GM18867 (cell line): ENCODE measurements around the gene POPDC2.

Experiments
- ATAC-seq: cut with Tn5 transposase; IDR thresholded peaks from one replicate; pipeline ENCODE4 v1.9.1; 2021; ENCODE audit warnings: mild to moderate bottlenecking, moderate library complexity; ENCODE audit not compliant: unreplicated experiment

The POPDC2 gene

DNA sequence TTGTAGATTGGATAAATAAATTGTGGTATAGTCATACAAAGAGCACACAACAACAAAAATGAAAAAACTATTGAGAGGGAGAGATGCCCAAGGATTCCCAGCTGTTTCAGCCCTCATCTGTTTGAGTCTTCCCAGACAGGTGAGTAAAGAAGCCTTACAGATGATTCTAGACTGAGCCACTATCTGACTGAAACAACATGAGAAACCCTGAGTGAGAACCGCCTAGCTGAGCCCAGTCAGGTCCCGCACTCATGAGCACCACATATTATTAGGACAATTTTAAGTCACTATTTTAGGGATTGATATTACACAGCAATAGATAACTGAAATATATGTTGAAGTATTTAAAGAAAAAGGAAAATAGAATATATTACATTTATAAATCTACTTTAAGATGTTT lies 19.0 kb downstream of the POPDC2 start:
- ATAC-seq: no peak

DNA sequence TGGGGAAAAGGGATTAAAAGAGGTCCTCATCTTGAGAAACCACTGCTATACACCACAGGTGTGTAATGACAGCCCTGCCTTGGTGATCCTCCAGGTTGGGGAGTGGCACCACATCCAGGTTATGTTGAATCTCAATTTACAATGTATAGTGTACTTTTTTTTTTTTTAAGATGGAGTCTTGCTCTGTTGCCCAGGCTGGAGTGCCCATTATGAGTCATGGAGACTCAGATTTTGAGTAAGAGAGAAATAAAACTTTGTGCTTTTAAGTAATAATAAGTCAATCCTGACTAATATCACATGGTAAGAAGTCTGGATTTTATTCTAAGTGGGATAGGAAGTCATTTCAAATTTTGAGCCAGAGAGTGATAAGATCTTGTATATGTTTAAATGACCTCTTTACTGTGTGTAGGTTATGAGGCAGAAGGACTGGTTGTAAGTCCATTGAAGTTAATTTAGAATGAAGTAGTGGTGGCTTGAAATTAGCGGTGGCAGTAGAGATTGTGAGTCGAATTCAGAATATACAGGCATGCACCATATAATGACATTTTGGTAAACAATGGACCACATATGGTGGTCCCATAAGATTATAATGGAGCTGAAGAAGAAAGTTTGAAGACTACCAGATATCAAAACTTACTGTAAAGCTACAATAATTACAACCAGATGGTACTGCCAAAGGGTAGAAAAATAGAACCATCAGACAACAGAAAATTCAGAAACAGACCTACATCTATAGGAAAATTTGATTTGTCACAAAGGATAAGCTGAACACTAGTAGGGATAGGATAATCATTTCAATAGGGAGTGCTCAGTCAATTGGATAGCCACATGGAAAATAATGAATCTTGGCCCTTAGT lies 20.7 kb downstream of the POPDC2 start:
- ATAC-seq: no peak

DNA sequence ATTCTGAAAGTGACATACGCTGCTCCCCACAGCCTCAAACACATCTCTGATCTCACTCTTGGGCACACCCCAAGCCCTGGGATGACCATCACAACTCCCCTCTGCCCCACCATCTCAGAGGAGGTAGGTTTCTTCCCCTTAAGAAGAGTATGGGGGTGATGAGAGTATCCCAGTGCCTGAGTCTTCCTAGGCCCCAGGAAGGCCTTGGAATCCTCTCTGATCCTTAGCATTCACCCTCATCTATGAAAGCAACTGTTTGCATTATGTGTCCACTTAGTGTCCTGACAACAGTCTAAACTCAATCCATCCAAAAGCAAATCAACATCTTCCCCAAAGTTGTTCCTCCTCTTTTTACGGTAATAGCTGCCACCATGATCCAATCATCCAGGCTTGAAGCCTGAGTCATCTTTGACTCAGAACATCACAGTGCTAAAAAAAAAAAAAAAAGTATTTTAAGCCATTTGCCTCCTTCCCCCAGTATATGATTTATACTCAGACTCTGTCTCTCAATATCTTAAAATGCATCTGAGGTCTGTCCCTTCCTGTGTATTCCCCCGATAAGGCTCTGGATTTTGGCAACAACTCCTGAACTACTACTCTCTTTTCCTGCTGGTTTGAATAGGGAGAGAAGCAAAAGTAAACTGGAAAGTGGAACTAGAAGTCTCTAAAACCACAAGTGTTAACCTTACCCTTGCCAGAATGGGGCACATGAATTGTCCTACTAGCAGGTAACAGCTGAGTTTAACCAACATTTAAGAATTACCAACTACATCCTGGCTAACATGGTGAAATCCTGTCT lies 22.5 kb downstream of the POPDC2 start:
- peak; percentile 42 for ATAC-seq

DNA sequence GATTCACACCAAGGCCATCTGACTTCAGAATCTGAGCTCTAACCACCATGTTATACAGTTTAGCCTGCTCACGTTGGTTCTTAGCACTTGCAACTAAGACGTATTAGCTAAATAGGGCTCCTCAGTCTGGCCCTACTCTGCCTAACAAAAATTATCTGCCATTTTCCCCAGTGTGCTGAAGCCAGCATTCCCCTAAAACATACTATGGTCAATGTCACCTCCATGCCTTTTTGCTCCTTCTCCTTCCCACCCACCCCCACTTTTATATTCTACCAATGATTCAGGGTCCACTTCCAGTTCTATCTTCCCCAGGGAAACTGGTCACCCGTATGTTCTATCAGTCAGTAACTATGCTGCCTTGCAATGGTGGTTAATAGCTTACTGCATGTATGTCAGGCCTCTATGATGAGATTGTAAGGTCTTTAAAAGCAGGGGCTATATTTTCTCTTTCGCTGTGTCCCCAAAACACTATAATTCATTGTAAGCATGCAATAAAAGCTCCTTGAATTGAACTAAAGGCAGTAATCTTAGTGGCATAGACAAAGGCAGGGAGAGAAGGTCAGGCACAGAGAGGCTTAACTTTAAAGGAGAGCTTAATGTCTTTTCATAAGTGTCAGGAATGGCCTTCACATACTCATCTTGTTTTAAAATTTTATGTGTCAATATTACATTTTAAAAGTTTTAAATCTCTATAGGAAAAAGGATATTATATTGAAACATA lies 23.3 kb downstream of the POPDC2 start:
- no peak for ATAC-seq

DNA sequence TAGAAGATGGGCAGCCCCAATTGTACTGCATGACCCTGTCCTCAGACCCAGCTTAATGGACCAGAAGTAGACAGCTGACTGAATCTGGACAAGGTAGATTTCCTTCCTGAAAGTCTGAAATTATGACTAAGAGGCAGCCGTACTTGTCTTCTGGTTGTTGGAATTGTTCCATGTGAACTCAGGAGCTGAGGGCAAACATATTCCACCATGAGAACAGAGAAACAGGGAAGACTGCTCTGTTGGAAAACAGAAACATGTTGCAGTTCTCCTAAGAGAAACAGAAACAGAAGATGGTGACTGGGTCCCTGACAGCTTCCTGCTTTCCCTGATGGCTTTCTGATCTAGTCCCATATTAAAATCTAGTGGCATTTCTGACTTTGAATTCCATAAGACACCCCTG lies 24.1 kb downstream of the POPDC2 start:
- ATAC-seq: no peak

DNA sequence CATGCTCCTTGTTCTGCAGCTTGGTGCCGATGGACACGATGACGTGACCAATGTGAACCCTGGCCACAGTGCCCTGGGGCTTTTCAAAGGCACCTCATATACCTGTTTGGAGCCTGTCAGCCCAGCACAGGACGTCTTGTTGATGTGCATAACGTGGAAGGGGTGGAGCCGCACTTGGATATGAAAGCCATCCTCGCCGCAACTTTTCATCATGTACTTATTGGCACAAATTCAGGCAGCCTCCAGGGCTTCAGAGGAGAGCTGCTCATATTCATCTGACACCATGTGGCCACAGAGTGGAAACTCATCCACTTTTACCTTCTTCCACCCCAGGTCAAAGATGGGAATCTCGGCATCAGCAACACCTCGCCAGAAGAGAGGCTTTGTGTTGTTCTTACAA lies 24.7 kb downstream of the POPDC2 start:
- no peak for ATAC-seq

DNA sequence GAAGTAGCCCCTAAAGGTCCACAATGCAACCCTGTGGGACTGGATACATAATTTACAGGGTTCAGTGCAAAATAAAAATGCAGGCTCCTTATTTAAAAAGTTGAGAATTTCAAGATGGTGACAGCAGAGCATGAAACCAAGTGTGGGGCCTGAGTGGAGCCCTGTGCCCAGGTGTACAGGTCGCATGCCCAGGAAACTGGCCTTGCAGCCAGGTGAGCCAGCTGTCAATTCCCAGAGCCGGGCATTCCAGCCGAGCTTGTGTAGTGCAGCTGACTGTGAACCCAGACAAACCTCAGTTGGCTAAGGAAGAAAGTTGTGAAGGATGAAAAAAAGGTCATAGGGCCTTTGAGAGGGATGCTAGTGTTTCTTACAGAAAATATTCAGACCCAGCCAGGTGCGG lies 27.6 kb downstream of the POPDC2 start:
- ATAC-seq: no peak

DNA sequence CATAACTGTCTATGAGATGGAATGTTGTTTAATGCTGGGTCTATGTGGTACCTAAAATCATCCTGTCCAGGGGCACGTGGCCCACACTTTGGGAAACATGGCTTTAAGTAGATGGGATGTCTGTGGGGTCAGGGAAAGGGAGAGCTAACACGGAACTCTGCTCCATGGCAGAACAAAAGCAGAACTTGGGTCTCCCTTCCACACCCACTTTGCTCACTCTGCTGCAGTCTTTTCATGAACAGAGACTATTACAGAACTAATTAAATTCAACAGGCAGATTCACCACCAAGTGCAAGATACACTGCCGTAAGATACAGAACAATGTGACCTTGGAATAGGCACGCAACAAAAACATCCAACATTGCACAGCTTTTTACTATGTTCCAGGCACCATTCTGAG lies 28.2 kb downstream of the POPDC2 start:
- no peak for ATAC-seq

DNA sequence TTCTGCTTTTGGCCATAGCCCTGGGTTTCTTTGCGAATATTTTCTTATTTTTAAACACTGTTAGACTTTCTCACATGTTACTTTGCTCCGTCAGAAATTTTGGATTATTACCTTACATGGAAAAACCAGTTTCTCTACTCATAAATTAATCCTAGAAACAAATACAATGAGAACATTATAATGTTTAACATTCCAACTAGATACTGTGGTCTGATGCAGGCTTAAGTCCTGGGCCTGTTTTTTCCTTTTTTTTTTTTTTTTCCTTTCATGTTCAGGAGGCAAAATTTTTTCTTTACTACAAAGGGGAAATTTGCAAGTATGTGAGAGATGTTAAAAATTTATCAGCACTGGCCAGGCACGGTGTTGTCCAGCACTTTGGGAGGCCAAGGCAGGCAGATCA lies 28.9 kb downstream of the POPDC2 start:
- ATAC-seq: no peak

DNA sequence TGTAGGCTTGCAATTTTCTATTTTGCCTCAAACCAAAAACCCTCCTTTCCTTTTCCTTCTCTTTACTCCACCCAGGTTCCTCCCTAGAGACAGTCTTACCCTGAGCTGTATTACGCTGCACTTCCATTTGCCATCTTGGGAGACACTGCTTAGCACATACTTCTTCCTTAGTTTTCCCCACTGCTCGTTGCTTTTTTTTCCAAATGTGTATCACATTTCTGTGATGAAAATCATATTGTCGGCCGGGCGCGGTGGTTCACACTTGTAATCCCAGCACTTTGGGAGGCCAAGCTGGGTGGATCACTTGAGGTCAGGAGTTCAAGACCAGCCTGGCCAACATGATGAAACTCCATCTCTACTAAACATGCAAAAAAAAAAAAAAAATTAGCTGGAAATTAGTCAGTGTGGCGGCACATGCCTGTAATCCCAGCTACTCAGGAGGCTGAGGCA lies 29.5 kb downstream of the POPDC2 start:
- ATAC-seq: no peak

DNA sequence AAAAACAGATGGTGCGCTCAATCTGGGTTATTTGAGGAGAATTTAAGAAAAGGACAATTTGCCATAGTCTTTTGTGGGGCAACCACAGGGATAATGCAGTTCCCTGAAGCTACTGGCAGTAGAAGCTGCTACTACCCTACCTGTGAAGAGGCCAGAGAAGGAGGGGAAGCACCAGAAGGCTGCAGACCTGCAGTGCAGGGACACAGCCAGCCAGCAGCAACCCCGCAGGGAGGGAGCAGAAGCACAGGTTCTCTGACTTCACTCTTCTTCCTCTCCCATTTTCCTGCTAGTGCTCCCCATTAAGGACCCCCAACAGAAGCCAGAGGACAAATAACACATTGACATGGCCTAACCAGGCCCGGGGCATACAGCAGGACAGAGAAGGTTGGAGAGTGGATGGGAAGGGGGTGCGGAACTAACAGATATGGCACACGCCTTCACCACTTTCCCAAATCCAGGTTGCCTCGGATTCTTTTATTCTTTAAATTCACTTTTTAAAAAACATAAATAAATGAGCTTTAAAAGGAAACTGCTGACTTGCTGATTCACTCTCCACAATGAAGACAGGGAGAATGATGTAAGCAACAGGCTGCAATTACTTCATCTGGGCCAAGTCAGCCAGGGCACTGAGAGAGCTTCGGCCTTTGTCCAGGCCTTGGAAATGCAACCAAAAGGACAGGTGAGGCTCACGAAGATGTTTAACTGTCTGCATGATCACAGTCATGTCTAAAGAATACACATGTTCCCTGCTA lies 30.1 kb downstream of the POPDC2 start:
- no peak for ATAC-seq

DNA sequence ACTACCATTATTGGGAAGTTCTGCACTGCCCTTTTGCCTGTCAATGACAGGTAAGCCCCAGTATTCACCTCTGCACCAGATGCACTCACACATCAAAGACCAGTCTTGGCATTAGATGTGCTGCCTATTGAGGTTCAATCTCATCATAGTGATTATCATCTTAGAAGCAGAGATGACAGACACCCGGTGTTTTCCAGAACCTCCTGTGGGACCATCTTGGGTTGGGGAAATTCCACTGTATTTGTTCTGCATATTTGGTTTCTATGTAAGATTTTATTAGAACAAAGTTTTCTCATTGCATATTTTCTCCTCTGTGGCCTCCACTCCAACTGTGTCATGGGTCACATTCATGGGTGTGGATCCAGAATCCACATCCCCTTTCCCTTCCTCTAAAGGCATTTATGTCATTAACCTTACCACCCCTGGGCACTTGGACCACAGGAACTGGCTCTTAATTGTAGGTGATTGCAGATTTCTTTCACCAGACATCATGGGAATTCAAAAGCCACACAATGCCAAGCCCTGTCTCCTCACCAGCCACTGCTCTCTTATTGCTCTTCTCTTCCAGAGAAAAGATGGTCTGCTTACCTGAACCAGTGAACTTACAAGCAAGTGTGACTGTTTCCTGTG lies 31.5 kb downstream of the POPDC2 start:
- ATAC-seq: peak; percentile 34

DNA sequence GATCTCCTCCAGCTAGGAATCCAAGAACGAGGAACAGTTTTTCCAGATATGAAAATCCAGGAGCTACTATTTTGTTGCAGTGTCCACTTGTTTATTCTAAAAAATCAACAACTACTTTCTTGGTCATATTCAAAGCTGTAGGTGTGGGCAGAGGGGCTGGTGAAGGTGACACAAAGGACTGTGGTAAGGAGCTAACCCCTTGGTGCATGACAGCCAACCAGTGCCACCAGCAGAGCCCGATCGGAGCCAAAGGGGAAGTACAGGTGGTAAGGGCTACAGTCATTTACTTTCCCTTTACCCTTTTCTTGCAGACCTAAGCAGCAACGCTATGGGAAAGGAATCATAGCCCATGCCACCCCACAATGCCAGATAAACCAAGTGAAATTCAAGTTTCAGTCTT lies 32.0 kb downstream of the POPDC2 start:
- peak; percentile 73 for ATAC-seq

DNA sequence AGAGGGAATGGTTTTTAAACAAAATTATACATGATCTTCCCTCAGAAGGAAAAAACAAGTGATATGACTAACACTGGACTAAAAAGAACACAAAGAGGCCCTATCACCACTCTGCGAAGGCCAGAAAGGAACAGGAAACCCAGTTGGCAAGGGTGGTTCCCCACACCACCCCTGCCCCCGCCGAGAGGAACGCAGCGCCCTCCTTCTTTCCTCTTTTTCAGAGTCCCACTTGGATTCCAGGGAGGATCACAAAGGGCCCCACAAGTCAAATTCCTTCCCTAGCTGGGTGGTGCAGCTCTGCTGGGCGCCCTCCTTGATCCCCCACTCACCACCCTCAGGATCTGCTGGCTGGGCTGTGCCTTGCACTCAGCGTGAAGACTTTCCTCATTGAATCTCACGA lies 32.9 kb downstream of the POPDC2 start:
- ATAC-seq: peak; percentile 38

DNA sequence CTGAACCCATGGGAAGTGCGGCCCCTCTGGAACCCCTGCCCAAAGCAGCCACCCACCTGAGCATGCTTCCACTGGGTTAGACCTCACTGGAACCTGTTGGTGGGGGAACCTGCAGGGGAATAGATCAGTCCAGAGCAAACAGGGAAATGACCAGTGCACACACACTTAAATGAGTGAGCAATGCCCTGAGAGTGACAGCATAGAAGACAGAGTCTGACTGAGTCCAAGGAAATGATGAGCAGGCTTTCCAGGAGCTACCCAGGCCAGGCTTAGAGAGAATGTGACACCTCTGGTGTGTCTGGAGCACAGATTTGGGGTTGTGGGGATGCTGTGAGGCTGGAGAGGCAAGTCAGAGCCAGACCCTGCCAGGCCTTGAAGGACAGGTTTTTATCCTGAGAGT lies 34.2 kb downstream of the POPDC2 start:
- ATAC-seq: no peak

DNA sequence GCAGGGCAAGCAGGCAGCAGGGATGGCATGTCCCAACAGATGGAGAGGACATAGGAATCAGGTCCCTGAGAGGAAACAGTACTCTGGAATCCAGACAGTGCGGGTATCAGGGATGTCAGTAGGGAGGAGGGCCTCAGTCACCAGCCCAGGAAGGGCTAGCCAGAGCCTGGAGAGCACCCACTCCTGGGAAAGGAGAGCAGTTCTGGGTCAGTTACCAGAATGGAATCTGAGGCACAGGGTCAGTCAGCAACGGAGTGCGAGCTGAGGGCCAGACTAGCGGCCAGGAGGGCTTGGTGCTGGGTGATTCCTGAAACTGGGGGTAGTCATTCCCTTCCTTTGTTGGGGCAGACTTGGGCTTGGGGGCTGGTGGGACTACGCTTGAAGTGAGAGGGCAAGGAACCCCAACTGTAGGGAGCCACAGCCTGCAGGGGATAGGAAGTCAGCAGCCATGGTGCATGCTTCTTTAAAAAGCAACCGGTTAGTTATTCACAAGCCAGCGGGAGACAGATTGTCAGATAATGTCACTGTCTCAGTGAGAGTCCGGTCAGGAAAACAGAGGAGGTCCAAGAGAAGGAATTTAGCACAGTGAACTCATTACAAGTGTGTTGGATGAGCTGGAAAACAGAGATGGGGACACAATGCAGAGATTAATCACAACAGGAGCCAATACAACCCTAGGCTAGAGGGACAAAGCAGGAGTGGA lies 34.8 kb downstream of the POPDC2 start:
- ATAC-seq: no peak

DNA sequence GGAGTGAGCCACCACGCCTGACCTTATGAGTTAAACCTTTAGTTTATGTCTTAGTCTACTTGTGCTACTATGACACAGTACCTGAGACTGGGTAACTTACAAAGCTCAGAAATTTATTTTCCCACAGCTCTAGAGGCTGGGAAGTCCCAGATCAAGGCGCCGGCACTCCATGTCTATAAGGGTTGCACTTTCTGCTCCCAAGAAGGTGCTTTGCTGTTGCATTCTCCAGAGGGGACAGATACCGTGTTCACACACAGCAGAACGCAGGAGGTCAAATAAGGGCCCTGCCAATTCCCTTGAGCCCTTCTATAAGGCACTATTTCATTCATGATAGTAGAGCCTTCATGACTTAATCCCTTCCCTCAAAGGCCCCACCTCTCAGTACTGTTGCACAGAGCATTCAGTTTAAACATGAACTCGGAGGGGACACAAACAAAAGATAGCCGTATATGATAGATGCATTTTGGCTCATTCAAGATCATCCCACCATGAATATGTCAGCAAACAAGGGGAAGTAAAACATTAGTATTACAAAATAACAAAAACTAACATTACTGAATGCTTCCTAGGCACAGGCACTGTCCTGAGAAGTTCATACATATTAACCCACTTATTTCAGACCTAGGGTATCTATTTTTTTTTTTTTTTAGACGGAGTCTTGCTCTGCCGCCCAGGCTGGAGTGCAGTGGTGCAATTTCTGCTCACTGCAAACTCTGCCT lies 36.2 kb downstream of the POPDC2 start:
- no peak for ATAC-seq

DNA sequence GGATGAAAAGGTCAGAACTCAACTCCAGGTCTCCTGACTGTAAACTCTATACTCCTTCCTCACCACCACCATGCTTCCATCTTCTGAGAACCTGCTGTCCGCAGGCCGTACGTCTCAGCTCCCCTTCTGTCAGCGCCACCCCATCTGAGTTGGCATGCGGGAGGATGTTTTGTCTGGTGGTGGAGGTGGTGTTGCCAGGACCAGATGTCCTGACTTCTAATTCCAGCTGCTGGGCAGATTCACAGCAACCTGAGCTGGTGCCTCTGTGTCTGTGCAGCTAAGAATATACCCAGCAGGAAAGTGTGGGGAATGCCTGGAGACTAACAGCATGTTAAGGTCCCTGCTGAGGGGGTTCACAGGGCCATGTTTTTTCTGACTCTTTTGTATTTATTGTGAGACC lies 39.5 kb downstream of the POPDC2 start:
- no peak for ATAC-seq

DNA sequence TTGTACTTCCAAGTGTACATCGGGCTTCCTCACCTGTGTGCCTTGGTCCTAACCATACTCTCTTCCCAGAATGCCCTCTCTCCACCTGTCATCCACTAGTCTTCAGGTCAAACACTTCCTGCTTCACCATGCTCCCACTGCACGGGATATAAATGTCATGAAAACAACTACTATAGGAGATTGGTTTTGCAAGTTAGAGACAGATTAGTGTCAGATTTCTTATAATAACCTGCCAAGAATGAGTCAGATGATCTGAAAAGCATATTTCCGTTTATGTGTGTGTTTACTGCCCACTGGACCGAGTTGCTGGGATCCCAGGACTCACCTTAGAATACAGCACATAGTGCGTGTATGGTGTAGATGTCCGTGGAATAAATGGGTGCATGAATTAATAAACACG lies 41.3 kb downstream of the POPDC2 start:
- ATAC-seq: no peak
